DMS153 (cell line): ENCODE measurements around the gene ADAM22.

ENCODE experiments used
- DNase-seq: peaks from one replicate; lab custom pipeline; 2025; lab: John Stamatoyannopoulos, UW

Gene ADAM22

GRCh38 chr7:88041583-88041982 is 107.5 kb downstream of the ADAM22 start:
- no peak for DNase-seq

- DNase-seq: no peak
Measured at GRCh38 chr7:88042157-88042556, 108.1 kb downstream of the ADAM22 start.

- no peak for DNase-seq
Measured at GRCh38 chr7:88042803-88043202, 108.8 kb downstream of the ADAM22 start.

DNA sequence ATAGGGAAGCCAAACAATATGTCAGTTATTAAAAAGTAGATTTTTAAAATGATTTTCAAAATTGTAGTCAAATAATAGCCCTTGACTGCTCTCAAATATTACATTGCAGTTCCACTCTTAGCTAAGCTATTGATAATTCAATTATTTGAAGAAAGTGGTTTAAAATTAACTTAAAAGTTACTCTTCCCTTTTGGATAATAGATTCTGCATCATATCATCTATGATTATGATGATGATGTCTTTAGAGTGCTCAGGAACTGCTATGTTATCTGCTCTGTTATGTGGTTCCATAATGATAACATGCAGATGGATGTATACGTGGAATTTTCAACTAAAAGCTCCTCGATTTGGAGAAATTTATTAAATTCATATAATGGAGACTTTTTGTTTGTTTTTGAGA is 110.0 kb downstream of the ADAM22 start:
- no peak for DNase-seq

GRCh38 chr7:88046839-88047573 is 113.0 kb downstream of the ADAM22 start:
- DNase-seq: no peak

- DNase-seq: no peak
Measured at GRCh38 chr7:88057655-88058054, 123.6 kb downstream of the ADAM22 start.

- no peak for DNase-seq
Measured at GRCh38 chr7:88062238-88062637, 128.2 kb downstream of the ADAM22 start.

GRCh38 chr7:88069093-88069492 is 135.0 kb downstream of the ADAM22 start:
- DNase-seq: no peak

GRCh38 chr7:88071994-88072714 is 138.1 kb downstream of the ADAM22 start:
- DNase-seq: no peak

GRCh38 chr7:88072715-88073055 is 138.6 kb downstream of the ADAM22 start:
- DNase-seq: no peak

DNA sequence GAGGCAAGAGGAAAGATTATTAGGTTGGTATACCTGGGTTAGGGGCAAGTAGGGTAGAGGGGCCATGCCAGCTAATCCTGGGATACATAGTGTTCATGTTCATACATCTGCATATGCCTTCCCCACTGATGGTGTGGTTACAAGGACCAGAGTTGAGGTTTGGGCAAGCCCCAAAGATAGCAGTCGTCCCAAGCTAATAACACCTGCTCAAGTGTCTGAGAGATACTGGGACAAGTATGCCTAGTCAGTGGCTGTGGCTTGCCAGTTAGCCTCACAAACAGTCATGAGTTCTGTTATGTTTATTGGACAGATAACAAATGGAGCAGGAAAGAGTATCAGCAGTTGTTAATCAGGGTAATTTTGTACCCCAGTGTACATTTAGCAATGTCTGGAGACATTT is 139.6 kb downstream of the ADAM22 start:
- DNase-seq: no peak

GRCh38 chr7:88075216-88075615 is 141.2 kb downstream of the ADAM22 start:
- DNase-seq: no peak

DNA sequence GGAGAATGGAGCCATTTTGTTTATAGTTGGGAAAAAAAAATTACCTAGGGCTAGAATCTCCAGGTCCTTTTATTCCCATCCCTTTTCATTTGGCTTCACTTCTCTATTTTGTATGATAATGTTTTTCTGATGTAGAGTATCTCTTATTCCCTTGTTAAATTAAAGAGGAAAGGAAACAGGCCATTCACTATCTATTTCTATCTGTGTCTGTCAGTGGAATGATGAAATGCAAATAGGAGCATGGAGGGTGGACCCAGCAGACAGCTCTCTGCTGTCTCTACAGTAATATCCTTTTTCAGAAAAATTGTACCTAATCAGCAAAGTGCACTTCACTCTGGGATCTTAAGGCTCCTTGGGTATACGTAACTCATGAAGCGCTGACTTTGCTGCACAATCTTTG is 149.8 kb downstream of the ADAM22 start:
- DNase-seq: no peak

- DNase-seq: no peak
Measured at GRCh38 chr7:88089561-88089960, 155.5 kb downstream of the ADAM22 start.

DNA sequence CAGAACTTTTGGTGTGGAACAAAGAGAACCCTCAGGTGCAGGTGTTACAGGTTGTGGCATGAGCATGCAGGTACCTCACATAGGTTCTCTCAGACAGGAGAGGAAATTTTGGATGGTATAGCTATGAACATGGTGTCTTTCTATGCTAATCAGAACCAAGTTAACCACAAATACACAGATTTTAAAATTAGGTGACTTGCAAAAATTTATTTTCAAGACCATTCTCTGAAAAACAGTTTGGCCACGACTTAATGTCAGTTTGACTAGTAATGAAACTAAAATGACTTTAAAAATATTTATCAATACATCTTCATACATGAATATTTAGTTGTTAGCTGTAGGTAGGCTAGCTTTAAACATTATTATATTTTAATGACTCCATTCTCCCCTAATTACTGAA is 156.2 kb downstream of the ADAM22 start:
- no peak for DNase-seq

- DNase-seq: no peak
Measured at GRCh38 chr7:88090671-88091070, 156.6 kb downstream of the ADAM22 start.

GRCh38 chr7:88091988-88092675 is 158.1 kb downstream of the ADAM22 start:
- no peak for DNase-seq

GRCh38 chr7:88092676-88092999 is 158.6 kb downstream of the ADAM22 start:
- DNase-seq: no peak

DNA sequence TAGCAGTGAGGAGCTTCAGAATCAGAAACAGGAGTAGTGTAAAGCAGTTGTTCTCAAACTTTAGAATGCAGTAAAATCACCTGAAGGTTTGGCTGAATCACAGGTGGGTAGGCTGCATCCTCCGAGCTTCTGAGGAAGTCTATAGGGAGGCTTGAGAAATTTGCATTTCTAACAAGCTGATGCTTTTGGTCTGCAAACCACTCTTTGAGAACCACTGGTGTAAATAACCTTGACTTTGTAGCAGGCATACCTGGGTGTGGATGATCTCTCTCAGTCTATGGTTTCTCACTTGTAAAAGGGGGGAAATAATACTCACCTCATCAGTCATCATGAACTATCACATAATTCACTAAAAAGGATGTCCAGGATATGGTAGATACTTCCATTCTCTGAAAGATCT is 167.7 kb downstream of the ADAM22 start:
- DNase-seq: no peak

GRCh38 chr7:88102675-88103074 is 168.6 kb downstream of the ADAM22 start:
- DNase-seq: no peak

GRCh38 chr7:88104732-88105131 is 170.7 kb downstream of the ADAM22 start:
- DNase-seq: no peak

DNA sequence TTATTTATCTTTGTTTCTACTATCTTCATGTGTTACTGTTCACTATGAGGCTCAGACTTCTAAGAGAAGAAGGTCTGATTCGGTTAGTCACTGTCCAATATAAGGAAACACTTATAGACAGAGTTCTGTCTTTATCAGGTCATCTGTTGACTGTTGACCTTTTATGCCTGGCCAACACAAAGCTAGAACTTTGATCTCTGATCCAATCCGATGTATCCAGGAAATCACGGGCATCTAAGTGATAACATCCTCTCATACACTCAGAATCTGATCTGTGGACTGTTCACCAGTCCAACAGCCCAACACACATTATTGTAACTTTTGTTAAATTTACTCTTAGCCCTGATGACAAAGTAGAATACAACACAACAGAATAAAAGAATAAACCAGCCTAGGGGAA is 171.2 kb downstream of the ADAM22 start:
- DNase-seq: no peak

GRCh38 chr7:88106434-88106833 is 172.4 kb downstream of the ADAM22 start:
- no peak for DNase-seq
